ENCODE results near the gene NUAK2. TPM values are rescaled to one million over a fixed set of nuclear protein-coding genes. Genes with fewer than 3 reads are reported as not detected.

Gene NUAK2
- total and polyA plus RNA-seq, 8 donors = 0.58 to 16.5 (median 2.1) TPM

- Histone ChIP-seq H3K9me3 (no peaks in the 10 kb centered on the region), H3K4me1 (peaks cover 8 to 39% (median 21%) of the 10 kb centered on the region in 4 donors), H3K27ac (no peak overlapping the region), H3K36me3 (peaks cover 0 to 18% (median 8%) of the 10 kb centered on the region in 4 donors), H3K27me3 (no peaks in the 10 kb centered on the region), H3K4me3 (no peak overlapping the region)
- TF ChIP-seq CTCF (IDR thresholded peaks at IDR 0.05) (no peak), POLR2A (IDR thresholded peaks at IDR 0.05) (no peak), EP300 (IDR thresholded peaks at IDR 0.05) (no peak), POLR2AphosphoS5 (IDR thresholded peaks at IDR 0.05) (no peak)
- intact Hi-C loops (cut with DNase I; ENCODE audit: low total_unique reads) = no loop called here
- 69 to 90% (median 76%) methylated on average over 10 of the region's 10 CpGs for WGBS, 5 donors
- DNase-seq = no peak
Measured at GRCh38 chr1:205266611-205267305, 54.8 kb downstream of the NUAK2 start.

DNA sequence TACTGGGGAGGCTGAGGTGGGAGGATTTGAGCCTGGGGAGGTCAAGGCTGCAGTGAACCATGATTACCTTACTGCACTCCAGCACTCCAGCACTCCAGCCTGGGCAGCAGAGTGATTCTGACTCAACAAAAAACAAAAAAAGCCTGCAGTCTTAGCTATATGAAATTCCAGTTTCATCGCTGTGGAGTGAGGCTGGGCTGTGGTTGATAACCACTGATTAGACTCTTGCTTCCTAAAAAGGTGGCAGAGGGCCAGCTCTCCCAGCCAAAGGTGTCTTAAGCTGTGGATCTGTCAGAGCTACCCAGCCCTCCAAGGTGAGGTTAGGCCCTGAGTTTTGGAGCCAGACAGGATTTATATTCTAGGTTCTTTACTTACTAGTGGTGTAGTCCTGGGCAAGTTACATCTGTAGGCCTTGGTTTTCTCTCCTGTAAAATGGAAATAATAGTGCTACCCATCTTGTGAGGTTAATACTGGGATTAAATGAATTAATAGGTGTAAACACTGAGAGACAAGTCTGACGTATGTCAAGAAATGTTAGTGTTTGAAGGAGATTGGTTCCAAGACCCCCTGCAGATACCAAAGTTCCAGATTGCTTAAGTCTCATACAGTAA lies 57.9 kb downstream of the NUAK2 start:
- Histone ChIP-seq H3K36me3 (no peaks in the 10 kb centered on the region), H3K27ac (no peak overlapping the region), H3K4me1 (peaks cover 11 to 43% (median 21%) of the 10 kb centered on the region in 4 donors), H3K27me3 (no peaks in the 10 kb centered on the region), H3K9me3 (no peaks in the 10 kb centered on the region), H3K4me3 (no peak overlapping the region)
- intact Hi-C loops (cut with DNase I; ENCODE audit: low total_unique reads) = no loop called here
- no peak for DNase-seq
- WGBS, 5 donors = 45 to 79% (median 60%) methylated on average over 2 of the region's 2 CpGs
- TF ChIP-seq POLR2A (IDR thresholded peaks at IDR 0.05) (no peak), CTCF (IDR thresholded peaks at IDR 0.05) (no peak), POLR2AphosphoS5 (IDR thresholded peaks at IDR 0.05) (no peak), EP300 (IDR thresholded peaks at IDR 0.05) (no peak)

GRCh38 chr1:205262731-205263171 lies 58.8 kb downstream of the NUAK2 start:
- intact Hi-C loops (cut with DNase I; ENCODE audit: low total_unique reads) = no loop called here
- TF ChIP-seq CTCF (IDR thresholded peaks at IDR 0.05) (no peak), POLR2A (IDR thresholded peaks at IDR 0.05) (no peak), EP300 (IDR thresholded peaks at IDR 0.05) (no peak), POLR2AphosphoS5 (IDR thresholded peaks at IDR 0.05) (no peak)
- WGBS, 5 donors = 43 to 61% (median 55%) methylated on average over 8 of the region's 8 CpGs
- H3K36me3 ChIP-seq = no peaks in the 10 kb centered on the region
- no peaks in the 10 kb centered on the region for H3K9me3 ChIP-seq
- no peak overlapping the region for H3K4me3 ChIP-seq
- no peak overlapping the region for H3K27ac ChIP-seq
- peaks cover 11 to 47% (median 21%) of the 10 kb centered on the region in 4 donors for H3K4me1 ChIP-seq
- DNase-seq = no peak
- H3K27me3 ChIP-seq = no peaks in the 10 kb centered on the region

DNA sequence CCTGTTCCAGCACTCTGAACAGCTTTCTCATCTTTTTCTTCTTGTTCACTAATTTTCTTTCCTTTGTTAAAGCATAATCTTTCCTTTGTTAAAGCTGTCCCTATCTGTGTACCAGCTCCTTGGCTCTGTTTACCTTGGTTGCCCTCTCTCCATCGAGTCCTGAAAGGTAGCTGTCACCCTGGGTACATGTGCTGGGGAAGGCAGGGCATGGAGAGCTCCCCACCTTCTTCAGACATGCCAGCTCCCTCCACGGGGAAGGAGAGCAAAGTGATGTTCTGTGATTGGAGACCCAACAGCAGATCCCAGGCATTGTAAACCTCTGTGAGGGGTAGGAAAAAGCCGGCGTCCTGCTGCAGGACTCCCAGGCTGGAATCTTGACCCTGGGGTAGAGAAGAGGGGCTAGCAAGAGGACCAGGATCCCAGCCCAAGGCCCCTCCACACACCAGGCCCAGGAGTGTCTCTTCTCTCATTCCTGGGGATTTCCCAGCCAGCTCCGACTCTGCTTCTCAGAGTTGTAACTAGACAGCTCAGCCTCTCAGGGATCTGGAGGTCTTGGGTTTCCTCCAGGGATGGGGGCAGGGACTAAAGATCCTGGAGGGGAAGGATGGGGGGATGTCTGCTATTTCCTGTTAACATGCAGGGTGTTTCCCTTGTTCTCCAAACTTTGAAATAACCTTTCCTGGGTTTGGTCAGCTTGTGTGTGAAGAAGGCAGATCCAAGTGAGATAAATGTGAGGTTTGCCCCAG lies 59.4 kb downstream of the NUAK2 start:
- H3K9me3 ChIP-seq = no peaks in the 10 kb centered on the region
- peak in 1 of 2 donors; percentile 76 for DNase-seq
- no peak overlapping the region for H3K27ac ChIP-seq
- intact Hi-C loops (cut with DNase I; ENCODE audit: low total_unique reads) = no loop called here
- peaks cover 11 to 45% (median 18%) of the 10 kb centered on the region in 4 donors for H3K4me1 ChIP-seq
- H3K36me3 ChIP-seq = no peaks in the 10 kb centered on the region
- H3K4me3 ChIP-seq = no peak overlapping the region
- TF ChIP-seq POLR2AphosphoS5 (IDR thresholded peaks at IDR 0.05) (no peak), POLR2A (IDR thresholded peaks at IDR 0.05) (no peak)
- no peaks in the 10 kb centered on the region for H3K27me3 ChIP-seq
- 32 to 47% (median 34%) methylated on average over 5 of the region's 5 CpGs for WGBS, 5 donors

Data from stomach (tissue), 9 donors.